Stimulated activated naive CD4-positive, alpha-beta T cell (primary cell): ENCODE data around the gene CHL1.

Source experiments
- DNase-seq, 6 experiments: peaks; one replicate each; lab custom pipeline; 2025; lab: John Stamatoyannopoulos, UW

CHL1 gene

GRCh38 chr3:278300-279064 lies 81.9 kb downstream of the CHL1 start:
- no peak for DNase-seq

- DNase-seq = no peak
These were observed 82.8 kb downstream of the CHL1 start for GRCh38 chr3:279325-279724.

- DNase-seq = no peak
These were observed 84.1 kb downstream of the CHL1 start for GRCh38 chr3:280681-281080.

- DNase-seq = no peak
These were observed 87.8 kb downstream of the CHL1 start for GRCh38 chr3:284322-284721.

- DNase-seq = no peak
These were observed 91.9 kb downstream of the CHL1 start for GRCh38 chr3:288417-288816.

- no peak for DNase-seq
These were observed 94.5 kb downstream of the CHL1 start for GRCh38 chr3:291028-291427.

- no peak for DNase-seq
These were observed 95.3 kb downstream of the CHL1 start for GRCh38 chr3:291646-292436.

GRCh38 chr3:294096-294495 lies 97.5 kb downstream of the CHL1 start:
- DNase-seq = no peak

- no peak for DNase-seq
These were observed 98.0 kb downstream of the CHL1 start for GRCh38 chr3:294581-294980.

- DNase-seq = no peak
These were observed 98.6 kb downstream of the CHL1 start for GRCh38 chr3:295166-295565.

GRCh38 chr3:297585-297984 lies 101.0 kb downstream of the CHL1 start:
- peak in 1 of 6 experiments; percentile 32 for DNase-seq

- no peak for DNase-seq
These were observed 103.2 kb downstream of the CHL1 start for GRCh38 chr3:299590-300301.

GRCh38 chr3:307182-307581 lies 110.6 kb downstream of the CHL1 start:
- no peak for DNase-seq

- no peak for DNase-seq
These were observed 112.2 kb downstream of the CHL1 start for GRCh38 chr3:308597-309321.

GRCh38 chr3:312160-312733 lies 115.7 kb downstream of the CHL1 start:
- no peak for DNase-seq

GRCh38 chr3:312911-313310 lies 116.3 kb downstream of the CHL1 start:
- no peak for DNase-seq

- no peak for DNase-seq
These were observed 120.4 kb downstream of the CHL1 start for GRCh38 chr3:317012-317411.

GRCh38 chr3:318903-319302 lies 122.3 kb downstream of the CHL1 start:
- no peak for DNase-seq

GRCh38 chr3:324423-324822 lies 127.9 kb downstream of the CHL1 start:
- no peak for DNase-seq

GRCh38 chr3:325495-325894 lies 128.9 kb downstream of the CHL1 start:
- DNase-seq = no peak

GRCh38 chr3:330494-331115 lies 134.0 kb downstream of the CHL1 start:
- no peak for DNase-seq
